NCI-H1417 treated with DMSO at 0.1 percent for 48 hours (cell line): ENCODE measurements around the gene P4HA1.

Experiments used
- DNase-seq: peaks from one replicate; lab custom pipeline; 2025; lab: John Stamatoyannopoulos, UW

The P4HA1 gene

DNA sequence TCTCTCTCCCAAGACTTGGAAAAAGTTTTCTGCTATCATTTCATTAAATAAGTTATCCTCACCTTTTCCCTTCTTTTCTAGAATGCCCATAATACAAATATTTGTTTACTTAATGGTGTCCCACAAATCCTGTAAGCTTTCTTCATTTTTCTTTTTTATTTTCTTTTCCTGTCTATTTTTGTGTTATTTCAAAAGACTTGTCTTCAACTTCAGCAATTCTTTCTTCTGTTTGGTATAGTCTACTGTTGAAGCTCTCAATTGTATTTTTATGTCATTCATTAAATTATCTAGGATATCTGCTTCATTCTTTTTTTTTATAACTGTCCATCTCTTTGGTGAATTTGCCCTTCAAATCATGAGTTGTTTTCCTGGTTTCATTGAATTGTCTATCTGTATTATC, 117.0 kb downstream of the P4HA1 start:
- no peak for DNase-seq

GRCh38 chr10:72976886-72977285, 119.8 kb downstream of the P4HA1 start:
- no peak for DNase-seq
